LNCAP (cell line): Measurements from ENCODE around the gene COL5A1.

ENCODE experiments used
- CTCF ChIP-seq: fragments of 450-650 bp; IDR thresholded peaks from 2 replicates; pipeline ENCODE4 v1.5.1; 2017; ENCODE audit warnings: mild to moderate bottlenecking

COL5A1 gene

DNA sequence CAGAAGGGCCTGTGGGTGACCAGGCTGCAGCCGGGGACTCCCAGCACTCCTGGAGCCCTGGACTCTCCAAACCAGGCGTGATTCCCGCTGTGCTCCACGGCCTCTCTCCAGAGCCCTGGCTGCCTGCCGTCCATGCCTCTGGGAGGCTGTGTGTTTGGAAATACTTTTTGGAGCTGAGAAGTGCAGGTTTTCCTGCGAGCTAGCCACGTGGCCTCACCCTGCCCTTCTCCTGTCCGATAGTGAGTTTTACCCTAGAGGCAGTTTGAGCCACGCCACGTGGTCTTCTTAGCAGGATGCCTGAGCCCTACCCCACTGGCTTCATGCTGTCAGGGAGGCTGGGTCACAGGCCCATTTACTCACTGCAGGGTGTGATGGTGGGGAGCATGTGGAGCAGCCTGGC is 71.3 kb downstream of the COL5A1 start:
- TF ChIP-seq CTCF = no peak

- TF ChIP-seq CTCF = no peak
These were observed 74.5 kb downstream of the COL5A1 start for GRCh38 chr9:134716067-134716466.

DNA sequence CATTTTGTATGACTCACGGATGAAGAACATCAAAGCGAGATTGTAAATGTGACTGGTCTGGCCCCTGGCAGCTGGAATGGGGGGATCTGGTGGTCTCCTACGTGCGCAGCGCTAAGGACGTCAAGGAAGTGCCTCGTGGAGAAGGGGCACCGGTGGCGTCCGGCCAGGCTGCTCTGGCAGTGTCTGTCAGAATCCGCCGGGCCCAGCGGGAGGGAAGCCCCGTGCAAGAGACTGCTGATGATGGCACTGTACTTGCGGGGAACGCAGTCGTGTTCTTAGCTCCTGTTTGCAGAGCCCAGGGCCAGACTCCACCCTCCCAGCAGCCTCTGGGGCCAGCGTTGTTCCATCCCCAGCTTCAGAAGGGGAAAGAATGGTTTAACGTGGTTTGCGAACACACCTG is 75.5 kb downstream of the COL5A1 start:
- TF ChIP-seq CTCF = no peak

- TF ChIP-seq CTCF = no peak
These were observed 76.5 kb downstream of the COL5A1 start for GRCh38 chr9:134717924-134718645.

DNA sequence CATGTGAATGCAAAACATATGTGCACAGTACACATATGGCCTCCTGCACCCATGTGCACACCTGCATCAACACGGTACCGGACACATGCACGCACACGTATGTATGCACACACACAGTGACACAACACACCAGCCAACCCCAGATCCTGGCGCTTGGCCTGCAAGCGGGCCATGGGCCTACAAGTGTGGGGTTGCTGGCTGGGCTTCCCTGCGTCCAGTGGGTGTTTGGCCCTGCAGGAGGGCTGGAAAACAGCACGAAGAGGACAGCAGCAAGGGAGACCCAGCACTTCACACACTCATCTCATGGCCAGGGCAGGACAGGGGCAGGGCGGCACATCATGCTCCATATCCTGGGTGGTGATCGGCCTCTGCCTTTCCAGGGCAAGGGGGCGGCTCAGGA is 77.7 kb downstream of the COL5A1 start:
- TF ChIP-seq CTCF = no peak

DNA sequence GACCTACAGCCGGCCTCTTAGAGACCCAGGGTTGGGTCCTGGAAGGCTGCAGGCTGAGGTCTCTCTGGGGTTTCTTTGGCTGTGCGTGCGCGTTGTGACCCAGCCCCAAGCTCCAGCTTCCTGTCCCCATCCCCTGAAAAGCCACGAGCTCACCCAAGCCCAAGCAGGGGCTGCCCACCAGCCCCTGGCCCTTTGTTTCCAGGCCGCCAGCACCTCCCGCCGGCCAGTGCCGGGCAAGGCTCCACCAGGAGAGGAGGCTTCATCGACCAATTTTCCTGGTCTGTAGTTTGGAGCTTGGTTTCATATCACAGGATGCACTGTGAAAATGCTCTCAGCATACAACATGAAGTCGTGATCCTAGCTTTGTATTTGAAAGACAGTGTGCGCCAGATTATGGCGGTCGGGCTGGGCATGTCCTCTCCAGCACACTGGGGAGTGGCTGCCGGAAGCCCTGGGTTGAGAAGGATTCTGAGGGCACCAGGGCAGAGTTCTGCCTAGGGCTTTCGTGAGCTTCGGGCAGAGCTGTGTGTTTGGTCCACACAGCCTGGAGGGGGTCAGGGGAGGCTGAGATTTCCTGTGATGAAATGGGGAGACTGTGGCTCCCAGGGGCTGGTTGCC is 78.6 kb downstream of the COL5A1 start:
- TF ChIP-seq CTCF = no peak

- no peak for TF ChIP-seq CTCF
These were observed 79.2 kb downstream of the COL5A1 start for GRCh38 chr9:134720796-134721195.

GRCh38 chr9:134721344-134721743 is 79.7 kb downstream of the COL5A1 start:
- no peak for TF ChIP-seq CTCF
